ENCODE measurements around the gene DPF1.
A peak's percentile ranks its signal among the peaks of the same experiment; 100 is the strongest.
"Not testable (repeated sequence)": the region's sequence is repeated elsewhere in the genome, so short reads cannot be mapped to it uniquely, and the experiment has no call there.

The DPF1 gene

DNA sequence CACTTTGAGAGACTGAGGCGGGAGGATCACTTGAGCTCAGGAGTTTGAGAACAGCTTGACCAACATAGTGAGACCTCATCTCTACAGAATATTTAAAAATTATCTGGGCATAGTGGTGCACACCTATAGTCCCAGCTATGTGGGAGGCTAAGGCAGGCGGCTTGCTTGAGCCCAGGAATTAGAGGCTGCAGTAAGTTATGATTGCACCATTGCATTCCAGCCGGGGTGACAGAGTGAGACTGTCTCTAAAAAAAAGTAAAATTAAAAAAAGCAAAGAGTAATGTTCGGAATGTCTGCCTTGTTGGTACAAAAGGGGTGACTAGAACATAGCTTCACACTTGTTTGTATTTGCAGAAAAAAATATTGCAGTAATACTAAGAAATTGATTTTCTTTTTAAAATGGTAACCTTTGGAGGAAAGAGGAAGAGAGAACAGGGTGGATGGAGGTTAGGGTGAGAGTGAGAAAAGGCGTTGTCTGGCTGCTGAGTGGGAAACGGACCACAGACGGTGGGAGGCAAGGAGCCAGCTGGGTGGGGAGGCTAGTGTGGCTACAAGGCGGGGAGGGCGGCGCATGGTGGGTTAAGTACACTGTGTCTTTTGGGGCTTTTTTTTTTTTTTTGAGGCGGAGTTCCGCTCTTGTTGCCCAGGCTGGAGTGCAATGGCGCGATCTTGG lies 21.9 kb upstream of the DPF1 start:
- H3K4me1 Mint-ChIP-seq: peaks cover 8% of the 10 kb centered on the region
- peaks cover 9% of the 10 kb centered on the region for H3K27me3 Mint-ChIP-seq
- ATAC-seq (replicated peaks; ENCODE audit: extremely low read depth, poor library complexity, severe bottlenecking) (no peak), DNase-seq (ENCODE audit: low spot score in 2 of 2) (no peak)
- no peaks in the 10 kb centered on the region for H3K36me3 Mint-ChIP-seq (ENCODE audit: insufficient read depth)
- H3K4me3 Mint-ChIP-seq: no peak overlapping the region
- no peaks in the 10 kb centered on the region for H3K9me3 Mint-ChIP-seq
- no peak overlapping the region for H3K27ac Mint-ChIP-seq (ENCODE audit: low read depth)

DNA sequence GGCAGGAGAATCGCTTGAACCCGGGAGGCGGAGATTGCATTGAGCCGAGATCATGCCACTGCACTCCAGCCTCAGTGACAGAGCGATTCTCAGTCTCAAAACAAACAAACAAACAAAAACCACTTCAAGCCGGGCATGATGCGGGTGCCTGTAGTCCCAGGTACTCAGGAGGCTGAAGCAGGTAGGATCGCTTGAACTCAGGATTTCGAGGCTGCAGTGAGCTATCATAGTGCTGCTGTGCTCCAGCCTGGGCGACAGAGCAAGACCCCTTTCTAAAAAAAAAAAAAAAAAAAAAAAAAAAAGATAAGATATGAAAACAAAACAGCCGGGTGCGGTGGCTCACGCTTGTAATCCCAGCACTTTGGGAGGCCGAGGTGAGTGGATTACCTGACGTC lies 19.3 kb upstream of the DPF1 start:
- Mint-ChIP-seq H3K27me3 (peaks cover 21% of the 10 kb centered on the region), H3K4me3 (peak overlapping the region; percentile 30), H3K27ac (ENCODE audit: low read depth) (no peak overlapping the region), H3K4me1 (peaks cover 8% of the 10 kb centered on the region), H3K36me3 (ENCODE audit: insufficient read depth) (peaks cover 1% of the 10 kb centered on the region), H3K9me3 (no peaks in the 10 kb centered on the region)
- DNase-seq (ENCODE audit: low spot score in 2 of 2) (no peak), ATAC-seq (replicated peaks; ENCODE audit: extremely low read depth, poor library complexity, severe bottlenecking) (no peak)

DNA sequence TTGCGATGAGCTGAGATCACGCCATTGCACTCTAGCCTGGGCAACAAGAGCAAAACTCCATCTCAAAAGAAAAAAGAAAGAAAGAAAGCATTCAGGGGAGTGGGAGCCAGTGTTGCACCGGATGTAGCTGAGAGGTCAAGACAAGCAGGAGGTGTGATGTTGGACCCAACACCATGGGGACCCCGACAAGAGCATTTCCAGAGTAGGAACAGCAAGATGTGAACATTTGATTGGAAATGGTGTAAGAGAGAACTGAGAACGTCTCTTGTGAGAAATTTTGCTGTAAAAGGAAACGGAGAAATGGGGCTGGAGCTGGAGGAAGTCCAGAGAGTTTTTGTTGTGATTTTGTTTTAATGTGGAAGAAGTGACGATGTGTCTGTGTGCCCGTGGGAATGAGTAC lies 15.8 kb upstream of the DPF1 start:
- no peak for DNase-seq (ENCODE audit: low spot score in 2 of 2)
- Mint-ChIP-seq H3K27ac (ENCODE audit: low read depth) (no peak overlapping the region), H3K27me3 (peaks cover 32% of the 10 kb centered on the region), H3K9me3 (no peaks in the 10 kb centered on the region), H3K4me1 (peaks cover 8% of the 10 kb centered on the region), H3K4me3 (no peak overlapping the region), H3K36me3 (ENCODE audit: insufficient read depth) (peaks cover 1% of the 10 kb centered on the region)
- ATAC-seq (replicated peaks; ENCODE audit: extremely low read depth, poor library complexity, severe bottlenecking): no peak

DNA sequence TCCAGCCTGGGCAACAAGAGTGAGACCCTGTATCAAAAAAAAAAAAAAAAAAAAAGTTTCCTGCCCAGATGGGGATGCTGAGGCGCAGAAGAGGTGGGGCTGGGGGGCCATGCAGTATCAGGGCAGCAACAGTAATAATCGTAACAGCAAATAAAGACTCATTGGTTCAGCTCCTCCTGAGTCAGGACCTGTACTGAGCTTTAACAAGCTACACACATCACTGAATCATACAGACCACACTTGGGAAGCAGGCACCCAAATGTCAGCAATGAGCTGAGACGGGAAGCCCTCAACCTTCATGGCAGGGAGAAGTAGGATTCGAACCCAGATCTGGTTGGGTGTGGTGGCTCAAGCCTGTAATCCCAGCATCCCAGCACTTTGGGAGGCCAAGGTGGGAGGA lies 10.6 kb upstream of the DPF1 start:
- no peak overlapping the region for H3K4me3 Mint-ChIP-seq
- no peaks in the 10 kb centered on the region for H3K9me3 Mint-ChIP-seq
- peaks cover 2% of the 10 kb centered on the region for H3K36me3 Mint-ChIP-seq (ENCODE audit: insufficient read depth)
- no peak overlapping the region for H3K27ac Mint-ChIP-seq (ENCODE audit: low read depth)
- ATAC-seq (replicated peaks; ENCODE audit: extremely low read depth, poor library complexity, severe bottlenecking): no peak
- DNase-seq (ENCODE audit: low spot score in 2 of 2): no peak
- H3K4me1 Mint-ChIP-seq: no peaks in the 10 kb centered on the region
- peaks cover 57% of the 10 kb centered on the region for H3K27me3 Mint-ChIP-seq

DNA sequence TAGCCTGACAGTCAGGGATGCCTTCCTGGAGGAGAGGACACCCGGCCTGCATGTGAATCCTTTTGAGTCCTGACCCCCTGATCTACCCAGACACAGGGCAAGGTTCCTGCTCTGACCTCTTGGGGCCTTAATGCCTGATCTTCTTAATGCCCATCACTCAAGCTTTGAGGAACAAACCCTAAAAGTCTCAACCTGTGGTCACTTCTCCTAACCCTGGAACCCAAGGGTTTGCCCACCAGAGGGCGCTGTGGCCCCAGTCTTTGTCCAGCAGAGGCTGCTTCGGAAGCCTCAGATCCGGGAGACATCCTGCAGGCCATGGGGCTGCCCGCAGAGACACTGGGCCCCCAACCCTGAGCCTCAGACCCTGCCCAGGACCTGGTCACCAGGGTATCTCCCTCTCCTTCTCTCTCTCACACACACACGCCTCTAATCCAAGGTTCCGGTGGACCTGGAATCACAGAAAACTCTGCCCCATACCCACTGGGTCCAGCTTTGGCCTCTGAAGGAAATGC lies 9.8 kb upstream of the DPF1 start:
- ATAC-seq (replicated peaks; ENCODE audit: extremely low read depth, poor library complexity, severe bottlenecking) (peak; percentile 41), DNase-seq (ENCODE audit: low spot score in 2 of 2) (peak; percentile 56 to 67)
- H3K4me1 Mint-ChIP-seq: peaks cover 3% of the 10 kb centered on the region
- no peaks in the 10 kb centered on the region for H3K9me3 Mint-ChIP-seq
- H3K27me3 Mint-ChIP-seq: peaks cover 56% of the 10 kb centered on the region
- H3K36me3 Mint-ChIP-seq (ENCODE audit: insufficient read depth): peaks cover 2% of the 10 kb centered on the region
- no peak overlapping the region for H3K4me3 Mint-ChIP-seq
- H3K27ac Mint-ChIP-seq (ENCODE audit: low read depth): no peak overlapping the region

DNA sequence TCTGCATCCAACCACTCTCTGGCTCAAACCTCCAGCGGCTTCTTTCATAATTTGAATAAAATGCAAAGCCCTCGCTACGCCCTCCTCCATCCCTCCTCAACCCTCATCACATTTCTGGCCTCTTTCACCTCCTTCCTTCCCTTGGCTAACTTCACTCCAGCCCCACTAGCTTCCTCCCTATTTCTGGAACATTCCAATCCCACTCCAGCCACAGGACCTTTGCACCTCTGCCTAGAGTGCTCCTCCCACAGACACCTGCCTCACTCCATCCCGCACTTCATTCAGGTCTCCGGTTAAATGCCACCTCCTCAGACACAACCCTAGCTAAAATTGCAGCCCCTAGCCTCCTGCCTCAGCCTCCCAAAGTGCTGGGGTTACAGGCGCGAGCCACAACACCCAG lies 7.9 kb upstream of the DPF1 start:
- Mint-ChIP-seq H3K36me3 (ENCODE audit: insufficient read depth) (peaks cover 3% of the 10 kb centered on the region), H3K4me3 (no peak overlapping the region), H3K4me1 (peaks cover 5% of the 10 kb centered on the region), H3K27me3 (peaks cover 56% of the 10 kb centered on the region), H3K9me3 (no peaks in the 10 kb centered on the region), H3K27ac (ENCODE audit: low read depth) (no peak overlapping the region)
- ATAC-seq (replicated peaks; ENCODE audit: extremely low read depth, poor library complexity, severe bottlenecking) (no peak), DNase-seq (ENCODE audit: low spot score in 2 of 2) (no peak)

DNA sequence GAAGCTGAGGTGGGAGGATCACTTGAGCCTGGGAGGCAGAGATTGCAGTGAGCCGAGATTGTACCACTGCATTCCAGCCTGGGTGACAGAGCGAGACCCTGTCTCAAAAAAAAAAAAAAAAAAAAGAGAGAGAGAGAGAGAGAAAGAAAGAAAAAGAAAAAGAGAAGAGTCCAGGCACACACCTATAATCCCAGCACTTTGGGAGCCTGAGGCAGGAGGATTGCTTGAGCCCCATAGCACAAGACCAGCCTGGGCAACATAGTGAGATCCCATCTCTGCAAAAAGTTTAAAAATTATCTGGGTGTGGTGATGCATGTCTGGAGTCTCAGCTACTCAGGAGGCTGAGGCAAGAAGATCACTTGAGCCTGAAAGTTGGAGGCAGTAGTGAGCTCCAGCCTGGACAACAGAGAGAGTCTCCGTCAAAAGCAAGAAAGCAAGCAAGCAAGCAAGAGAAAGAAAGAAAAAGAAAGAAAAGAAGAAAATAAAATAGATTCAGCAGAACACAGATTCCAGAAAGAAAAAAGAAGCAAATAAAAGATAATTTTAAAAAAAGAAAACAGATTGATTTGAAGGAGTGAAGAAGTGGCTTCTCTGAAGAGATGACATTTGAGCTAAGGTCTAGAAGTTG lies 6.6 kb upstream of the DPF1 start:
- ATAC-seq (replicated peaks; ENCODE audit: extremely low read depth, poor library complexity, severe bottlenecking); DNase-seq (ENCODE audit: low spot score in 2 of 2); H3K4me1 Mint-ChIP-seq; H3K4me3 Mint-ChIP-seq; H3K36me3 Mint-ChIP-seq (ENCODE audit: insufficient read depth); H3K9me3 Mint-ChIP-seq; H3K27ac Mint-ChIP-seq (ENCODE audit: low read depth): not testable (repeated sequence)
- peaks cover 68% of the 10 kb centered on the region for H3K27me3 Mint-ChIP-seq

DNA sequence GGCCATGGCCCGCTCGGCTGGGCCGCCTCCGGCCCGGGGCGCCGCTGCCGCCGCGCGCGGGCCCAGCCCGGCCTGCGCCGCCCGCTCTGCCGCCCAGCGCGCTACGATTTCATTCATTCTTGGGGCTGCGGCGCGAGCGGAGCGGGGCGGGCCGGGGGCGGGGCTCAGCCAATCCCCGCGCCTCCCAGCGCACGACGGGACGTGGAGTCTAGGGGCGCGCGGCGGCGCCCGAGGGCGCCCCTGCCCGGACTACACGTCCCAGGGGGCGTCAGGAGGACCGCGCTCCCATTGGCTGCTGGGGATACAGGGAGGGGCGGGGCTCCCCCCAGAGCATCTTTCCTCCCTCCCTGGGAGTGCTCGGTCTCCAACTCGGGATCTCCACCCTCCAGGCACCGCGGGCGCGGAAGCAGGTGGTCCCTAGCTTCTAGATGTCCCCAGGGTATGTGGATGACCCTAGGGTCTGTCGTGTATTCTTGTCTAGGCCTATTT lies 5.6 kb upstream of the DPF1 start:
- peak overlapping the region; percentile 38 for H3K4me3 Mint-ChIP-seq

DNA sequence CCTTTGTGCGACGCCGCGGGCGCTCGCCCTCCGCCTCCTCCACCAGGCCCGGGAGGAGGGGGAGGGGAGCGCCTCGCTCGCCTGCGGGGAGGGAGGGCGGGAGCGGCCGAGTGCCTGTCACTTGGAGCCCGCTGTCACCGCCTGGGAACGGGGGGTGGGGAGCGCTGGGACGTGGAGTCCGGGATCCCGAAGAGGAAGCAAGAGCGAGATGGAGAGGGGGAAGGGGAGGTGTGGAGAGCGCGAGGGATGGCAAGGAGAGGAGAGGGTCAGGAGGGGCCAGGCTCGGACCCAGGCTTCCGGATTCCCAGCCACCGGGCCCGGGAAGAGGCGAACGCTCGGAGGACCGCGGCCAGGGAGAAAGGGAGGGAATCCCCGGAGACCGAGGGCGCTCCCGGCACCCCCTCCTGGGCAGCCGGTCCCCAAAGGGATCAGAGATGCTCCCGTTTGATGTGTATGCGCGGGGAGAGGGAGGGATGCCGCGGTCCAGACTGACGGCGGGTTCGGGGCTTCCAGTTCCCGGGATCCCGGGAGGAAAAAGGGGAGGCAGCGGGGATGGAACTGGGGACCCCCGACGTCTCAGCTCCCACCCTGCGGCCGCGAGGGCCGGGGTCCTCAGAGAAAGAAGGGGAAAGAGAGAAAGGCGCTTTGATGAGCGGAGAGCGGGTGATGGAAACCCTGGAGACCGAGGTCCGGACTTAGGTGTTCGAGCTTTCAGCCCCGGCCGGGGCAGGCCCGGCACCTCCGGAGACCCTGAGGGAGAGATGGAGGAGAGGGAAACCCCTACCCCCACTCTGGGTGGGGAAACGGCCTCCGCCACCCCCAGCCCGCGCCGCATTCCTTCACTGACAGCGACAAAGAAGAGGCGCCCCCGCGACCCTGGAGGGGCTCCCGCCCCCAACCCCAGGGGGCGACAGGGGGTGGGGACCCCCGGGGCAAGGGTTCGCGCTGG lies 4.7 kb upstream of the DPF1 start:
- Mint-ChIP-seq H3K27ac (ENCODE audit: low read depth) (no peak overlapping the region), H3K4me3 (peak overlapping the region; percentile 60), H3K9me3 (no peaks in the 10 kb centered on the region), H3K36me3 (ENCODE audit: insufficient read depth) (peaks cover 4% of the 10 kb centered on the region), H3K27me3 (peaks cover 79% of the 10 kb centered on the region), H3K4me1 (peaks cover 12% of the 10 kb centered on the region)
- no peak for ATAC-seq (replicated peaks; ENCODE audit: extremely low read depth, poor library complexity, severe bottlenecking)
- DNase-seq (ENCODE audit: low spot score in 2 of 2): no peak

More for the DNA sequence above, 5.6 kb upstream of the DPF1 start:
- Mint-ChIP-seq H3K27ac (ENCODE audit: low read depth) (no peak overlapping the region), H3K27me3 (peaks cover 78% of the 10 kb centered on the region), H3K9me3 (no peaks in the 10 kb centered on the region), H3K4me1 (peaks cover 6% of the 10 kb centered on the region), H3K36me3 (ENCODE audit: insufficient read depth) (peaks cover 3% of the 10 kb centered on the region)
- ATAC-seq (replicated peaks; ENCODE audit: extremely low read depth, poor library complexity, severe bottlenecking) (peak; percentile 71), DNase-seq (ENCODE audit: low spot score in 2 of 2) (peak in 1 of 2 donors; percentile 17)

DNA sequence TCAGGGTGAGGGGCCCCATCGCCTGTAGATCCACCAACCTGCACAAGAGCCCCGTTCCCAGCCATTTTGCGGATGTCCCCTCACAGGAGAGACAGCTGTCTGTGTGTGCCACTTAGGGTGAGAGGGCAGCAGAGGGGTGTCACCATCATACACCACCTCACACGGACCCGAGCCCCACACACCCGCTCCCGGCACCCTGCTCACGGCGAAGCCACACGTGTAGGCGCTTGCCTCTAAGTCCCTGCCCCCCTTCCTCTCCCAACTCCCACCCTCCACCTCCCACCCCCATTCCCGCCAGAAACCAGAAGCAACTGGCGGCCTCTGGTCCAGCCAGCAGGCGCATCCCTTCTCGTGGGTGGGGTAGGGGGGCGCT lies 4.0 kb upstream of the DPF1 start:
- H3K36me3 Mint-ChIP-seq (ENCODE audit: insufficient read depth): peaks cover 5% of the 10 kb centered on the region
- peaks cover 84% of the 10 kb centered on the region for H3K27me3 Mint-ChIP-seq
- DNase-seq (ENCODE audit: low spot score in 2 of 2): no peak
- H3K4me1 Mint-ChIP-seq: peaks cover 18% of the 10 kb centered on the region
- H3K27ac Mint-ChIP-seq (ENCODE audit: low read depth): no peak overlapping the region
- no peaks in the 10 kb centered on the region for H3K9me3 Mint-ChIP-seq
- H3K4me3 Mint-ChIP-seq: no peak overlapping the region
- no peak for ATAC-seq (replicated peaks; ENCODE audit: extremely low read depth, poor library complexity, severe bottlenecking)

DNA sequence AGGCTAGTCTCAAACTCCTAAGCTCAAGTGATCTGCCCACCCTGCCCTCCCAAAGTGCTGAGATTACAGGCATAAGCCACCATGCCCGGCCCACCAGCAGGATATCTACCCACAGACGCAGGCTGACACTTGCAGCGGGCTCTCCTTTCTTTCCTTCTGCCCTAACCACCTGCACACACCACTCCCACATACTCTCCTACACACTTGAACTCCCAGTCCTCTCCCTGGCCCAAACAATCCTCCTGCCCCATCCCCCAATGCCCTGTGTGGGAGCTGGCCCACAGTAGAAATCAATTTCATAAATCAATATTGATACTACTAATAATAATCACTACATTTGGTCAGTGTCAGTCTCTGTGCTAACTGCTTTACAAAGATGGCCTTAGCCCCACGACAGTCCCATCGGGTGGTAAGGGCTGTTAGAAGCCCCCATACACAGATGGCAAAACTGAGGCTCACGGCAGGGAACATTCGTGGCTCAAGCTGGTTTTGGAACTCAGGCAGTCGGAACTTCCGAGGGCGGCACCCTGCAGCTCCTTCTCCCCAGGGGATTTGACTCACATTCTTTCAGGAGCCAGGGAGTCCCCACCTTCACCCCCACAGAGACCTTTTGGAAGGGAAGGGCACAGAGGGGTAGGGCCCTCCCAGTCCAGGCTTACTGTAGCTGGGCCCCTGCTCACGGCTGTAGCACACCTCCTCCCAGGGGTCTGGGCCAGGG lies 3.4 kb upstream of the DPF1 start:
- ATAC-seq (replicated peaks; ENCODE audit: extremely low read depth, poor library complexity, severe bottlenecking) (no peak), DNase-seq (ENCODE audit: low spot score in 2 of 2) (no peak)
- H3K27me3 Mint-ChIP-seq: peaks cover 84% of the 10 kb centered on the region
- peaks cover 5% of the 10 kb centered on the region for H3K36me3 Mint-ChIP-seq (ENCODE audit: insufficient read depth)
- no peak overlapping the region for H3K4me3 Mint-ChIP-seq
- H3K27ac Mint-ChIP-seq (ENCODE audit: low read depth): no peak overlapping the region
- peaks cover 20% of the 10 kb centered on the region for H3K4me1 Mint-ChIP-seq
- no peaks in the 10 kb centered on the region for H3K9me3 Mint-ChIP-seq

DNA sequence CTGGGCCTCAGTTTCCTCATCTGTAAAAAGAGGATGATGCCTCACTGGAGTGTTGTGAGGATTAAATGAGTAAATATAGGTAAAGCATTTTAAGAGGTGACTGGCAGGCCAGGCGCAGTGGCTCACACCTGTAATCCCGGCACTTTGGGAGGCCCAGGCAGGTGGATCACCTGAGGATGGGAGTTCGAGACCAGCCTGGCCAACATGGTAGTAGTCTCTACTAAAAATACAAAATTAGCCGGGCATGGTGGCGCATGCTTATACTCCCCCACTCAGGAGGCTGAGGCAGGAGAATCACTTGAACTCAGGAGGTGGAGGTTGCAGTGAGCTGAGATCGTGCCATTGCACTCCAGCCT lies 819 bp upstream of the DPF1 start:
- DNase-seq (ENCODE audit: low spot score in 2 of 2); H3K9me3 Mint-ChIP-seq; H3K36me3 Mint-ChIP-seq (ENCODE audit: insufficient read depth); ATAC-seq (replicated peaks; ENCODE audit: extremely low read depth, poor library complexity, severe bottlenecking); H3K27ac Mint-ChIP-seq (ENCODE audit: low read depth): not testable (repeated sequence)
- peaks cover 20% of the 10 kb centered on the region for H3K4me1 Mint-ChIP-seq
- H3K27me3 Mint-ChIP-seq: peaks cover 75% of the 10 kb centered on the region
- H3K4me3 Mint-ChIP-seq: peak overlapping the region; percentile 65
